Breast epithelium (tissue), 4 donors: ENCODE data around the gene C10orf143. TPM values are rescaled to one million over a fixed set of nuclear protein-coding genes. Genes with fewer than 3 reads are reported as not detected.

Experiments used
- DNase-seq, 2 donors: peaks; one replicate each; pipeline ENCODE4 v3.0.0-alpha.2; 2019; ENCODE audit warnings: low spot score in 2 of 2
- H3K27ac ChIP-seq, 2 donors: fragments of 200-600 bp; sonication (generic) in 1 of 2; one replicate each; pipeline ENCODE4 v1.5.1; 2016 to 2019; ENCODE audit warnings: mild to moderate bottlenecking in 1 of 2
- H3K27me3 ChIP-seq, 2 donors: fragments of 200-600 bp; sonication (generic) in 1 of 2; one replicate each; pipeline versions ENCODE4 v1.5.1 to v1.6.0; 2017 to 2019; ENCODE audit warnings: control low read depth in 1 of 2, mild to moderate bottlenecking in 1 of 2
- H3K36me3 ChIP-seq: fragments of 200-600 bp; one replicate; pipeline ENCODE4 v1.5.1; 2019
- H3K4me1 ChIP-seq, 2 donors: fragments of 200-600 bp; sonication (generic); one replicate each; pipeline ENCODE4 v1.5.1; 2016 to 2019; ENCODE audit warnings: control low read depth in 1 of 2
- H3K4me3 ChIP-seq, 3 donors: fragments of 200-600 bp; sonication (generic); 1 replicate in 2 of 3; 2 replicates in 1 of 3; pipeline ENCODE4 v1.5.1; 2016 to 2019; ENCODE audit warnings: mild to moderate bottlenecking in 3 of 3, moderate library complexity in 2 of 3
- H3K9me3 ChIP-seq, 2 donors: fragments of 200-600 bp; sonication (generic) in 1 of 2; one replicate each; pipeline ENCODE4 v1.5.1; 2016 to 2019; ENCODE audit warnings: control low read depth in 1 of 2
- CTCF ChIP-seq, 3 donors: fragments of 450-650 bp; IDR thresholded peaks; one replicate each; pipeline ENCODE4 v1.5.1; 2016 to 2017; ENCODE audit warnings: antibody characterized with exemption in 3 of 3, mild to moderate bottlenecking in 3 of 3, moderate library complexity in 3 of 3
- POLR2A ChIP-seq: fragments of 450-650 bp; IDR thresholded peaks from one replicate; pipeline ENCODE4 v1.6.1; 2016; ENCODE audit warnings: antibody characterized with exemption, mild to moderate bottlenecking, moderate library complexity
- POLR2AphosphoS5 ChIP-seq, 3 donors: sonication (generic); formaldehyde crosslinking; IDR thresholded peaks; one replicate each; pipeline ENCODE4 v1.6.1; 2017; ENCODE audit warnings: antibody characterized with exemption in 3 of 3
- intact Hi-C: fragments of 100-400 bp; cut with DNase I; formaldehyde crosslinking; loops from one replicate; pipeline ENCODE4 v1.15.1; 2023; ENCODE audit warnings: low total_unique reads
- total RNA-seq, 3 donors: library from RNA; depleted of rRNA; stranded (reverse); fragments of >200 nt; gene quantifications; one replicate each; pipeline ENCODE4 v1.1.0, GENCODE V29; 2016

C10orf143 gene
- total RNA-seq, 3 donors from 2014 or later: 2.1 to 6.6 (median 2.9) TPM

GRCh38 chr10:130016993-130017630 is 93.5 kb downstream of the C10orf143 start:
- intact Hi-C loops: no loop called here
- no peak overlapping the region for H3K4me3 ChIP-seq
- TF ChIP-seq POLR2A (no peak), CTCF (IDR thresholded peaks at IDR 0.05) (no peak), POLR2AphosphoS5 (IDR thresholded peaks at IDR 0.05) (no peak)
- H3K4me1 ChIP-seq: no peaks in the 10 kb centered on the region
- peaks cover 0 to 20% of the 10 kb centered on the region in 2 donors for H3K27me3 ChIP-seq
- DNase-seq: no peak
- no peak overlapping the region for H3K27ac ChIP-seq
- no peaks in the 10 kb centered on the region for H3K36me3 ChIP-seq
- H3K9me3 ChIP-seq: no peaks in the 10 kb centered on the region

GRCh38 chr10:130016095-130016494 is 94.5 kb downstream of the C10orf143 start:
- intact Hi-C loops: no loop called here
- Histone ChIP-seq H3K9me3 (no peaks in the 10 kb centered on the region), H3K36me3 (no peaks in the 10 kb centered on the region), H3K27ac (no peak overlapping the region), H3K4me3 (no peak overlapping the region), H3K27me3 (peaks cover 0 to 20% of the 10 kb centered on the region in 2 donors), H3K4me1 (no peaks in the 10 kb centered on the region)
- TF ChIP-seq CTCF (IDR thresholded peaks at IDR 0.05) (no peak), POLR2A (no peak), POLR2AphosphoS5 (IDR thresholded peaks at IDR 0.05) (no peak)
- no peak for DNase-seq

GRCh38 chr10:130015075-130015695 is 95.4 kb downstream of the C10orf143 start:
- no peak for DNase-seq

GRCh38 chr10:130014263-130015074 is 96.2 kb downstream of the C10orf143 start:
- no peaks in the 10 kb centered on the region for H3K9me3 ChIP-seq
- H3K4me1 ChIP-seq: no peaks in the 10 kb centered on the region
- TF ChIP-seq POLR2A (no peak), POLR2AphosphoS5 (IDR thresholded peaks at IDR 0.05) (no peak), CTCF (IDR thresholded peaks at IDR 0.05) (no peak)
- no peak for DNase-seq
- no peak overlapping the region for H3K4me3 ChIP-seq
- H3K36me3 ChIP-seq: no peaks in the 10 kb centered on the region
- no peak overlapping the region for H3K27ac ChIP-seq
- peaks cover 0 to 21% of the 10 kb centered on the region in 2 donors for H3K27me3 ChIP-seq
- intact Hi-C loops: no loop called here

More at GRCh38 chr10:130015075-130015695, 95.4 kb downstream of the C10orf143 start:
- Histone ChIP-seq H3K36me3 (no peaks in the 10 kb centered on the region), H3K4me3 (no peak overlapping the region), H3K27ac (no peak overlapping the region), H3K27me3 (peaks cover 0 to 20% of the 10 kb centered on the region in 2 donors), H3K4me1 (no peaks in the 10 kb centered on the region), H3K9me3 (no peaks in the 10 kb centered on the region)
- intact Hi-C loops: no loop called here
- TF ChIP-seq CTCF (IDR thresholded peaks at IDR 0.05) (no peak), POLR2AphosphoS5 (IDR thresholded peaks at IDR 0.05) (no peak), POLR2A (no peak)

Other genes with a start within 250 kb of the C10orf143 start
- gene EBF3, start 146.6 kb downstream of the C10orf143 start, total RNA-seq: 10 to 100 TPM in 1 of 3 donors, 1 to 10 TPM in 2; 4.2 to 28.0 (median 6.6) TPM
- 10 to 100 TPM; 36.1 to 63.4 (median 43.5) TPM for gene GLRX3, start 25.6 kb upstream of the C10orf143 start, total RNA-seq